Bronchus fibroblast of lung (primary cell): ENCODE data around the gene NAGA. TPM values are rescaled to one million over a fixed set of nuclear protein-coding genes. Genes with fewer than 3 reads are reported as not detected.

Experiments used
- total RNA-seq: library from RNA; depleted of rRNA; stranded (reverse); fragments of >200 nt; gene quantifications from 2 replicates; pipeline ENCODE4 v1.2.3, GENCODE V29; 2015

NAGA gene
- 39.2 and 40.7 TPM in 2 replicates for total RNA-seq

DNA sequence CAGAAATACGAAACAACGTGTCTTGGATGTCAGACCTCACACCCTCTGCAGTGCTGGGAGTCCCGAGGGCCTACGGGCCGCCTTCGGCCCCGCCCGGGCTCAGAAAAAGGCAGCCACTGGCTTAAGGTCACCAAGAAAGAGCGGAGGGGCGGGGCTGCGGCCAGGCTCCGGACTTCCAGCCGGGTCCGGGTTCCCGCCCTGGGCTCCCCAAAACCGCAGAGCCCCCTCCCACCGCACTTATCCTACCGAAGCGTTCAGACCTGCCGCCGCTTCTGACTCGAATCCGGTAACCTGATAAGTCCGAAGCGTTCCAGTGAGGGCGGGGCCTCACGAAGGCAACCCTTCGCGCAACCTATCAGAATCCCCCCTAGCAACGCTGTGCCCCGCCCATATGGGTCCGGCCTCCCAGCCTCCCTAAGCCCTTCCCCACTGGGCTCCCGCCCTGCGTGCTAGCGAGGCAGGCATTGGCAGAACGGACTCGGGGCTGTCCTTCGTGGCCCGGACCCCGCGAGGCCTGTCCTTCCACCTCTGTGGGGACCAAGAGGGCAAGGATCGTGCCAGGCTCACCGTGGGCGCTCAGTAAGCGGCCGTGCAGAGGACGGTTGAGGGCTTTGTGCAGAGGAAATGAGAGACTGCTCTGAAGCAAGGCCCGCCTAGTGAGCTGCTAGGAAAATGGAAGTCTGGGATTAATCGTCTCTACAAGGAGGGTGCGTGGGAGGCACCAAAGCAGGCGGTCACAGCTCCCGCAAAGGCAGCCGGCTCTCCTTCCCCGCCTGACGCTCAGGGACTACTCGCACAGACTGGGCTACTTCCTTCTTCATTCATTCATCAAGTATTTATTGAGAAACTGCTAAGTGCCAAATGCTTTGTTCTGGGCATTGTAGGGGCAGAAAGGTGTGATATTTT lies at the start of gene NAGA:
TSS of gene NAGA (minus strand) at position 296 of the 906 bp plus-strand sequence. CDS start 515 bp downstream, outside the sequence.

DNA sequence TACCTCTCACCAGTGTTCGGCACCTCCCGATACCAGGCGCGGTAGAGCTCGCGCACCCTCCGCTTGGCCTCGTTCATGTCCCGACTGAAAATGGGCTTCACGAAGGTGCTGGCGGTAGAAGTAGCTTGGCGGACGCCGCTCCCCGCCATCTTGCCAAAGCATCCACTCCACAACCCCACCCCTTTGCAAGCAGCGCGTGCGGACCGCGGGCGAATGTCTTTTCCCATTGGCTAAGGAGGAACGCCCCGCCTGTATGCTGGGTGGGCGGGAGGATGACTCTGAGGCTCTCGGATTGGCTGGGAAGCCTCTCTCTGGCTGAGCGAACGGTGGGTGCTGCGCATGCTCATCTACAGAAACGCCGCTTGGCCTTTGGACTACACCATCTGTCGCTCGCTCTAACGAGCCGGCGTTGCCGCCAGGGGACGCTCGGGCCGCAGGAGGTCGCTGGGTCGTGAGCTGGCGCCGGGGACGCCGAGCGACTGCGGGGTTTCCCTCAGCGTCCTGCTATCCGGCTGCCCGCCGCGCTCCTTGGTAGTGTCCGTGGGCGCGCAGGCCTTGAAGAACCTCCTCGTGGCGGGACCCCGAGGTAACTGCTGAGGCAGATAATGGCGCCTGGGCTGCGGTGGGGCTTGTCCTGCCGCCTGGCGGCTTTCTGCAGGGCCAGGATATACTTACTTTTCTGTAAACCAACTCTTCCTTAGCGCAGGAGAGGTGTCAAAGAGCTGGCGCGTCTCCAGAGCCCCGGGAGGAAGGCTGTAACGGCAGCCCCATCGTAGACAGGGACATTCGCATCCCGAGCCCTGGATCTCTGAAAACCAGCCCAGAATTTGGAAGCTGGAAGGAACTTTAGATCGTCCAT lies 20.2 kb upstream of the NAGA start, which contains the start of gene NDUFA6:
TSS of gene NDUFA6 (minus strand) at position 177 of the 859 bp plus-strand sequence. CDS start at position 149, 28 bp downstream.

DNA sequence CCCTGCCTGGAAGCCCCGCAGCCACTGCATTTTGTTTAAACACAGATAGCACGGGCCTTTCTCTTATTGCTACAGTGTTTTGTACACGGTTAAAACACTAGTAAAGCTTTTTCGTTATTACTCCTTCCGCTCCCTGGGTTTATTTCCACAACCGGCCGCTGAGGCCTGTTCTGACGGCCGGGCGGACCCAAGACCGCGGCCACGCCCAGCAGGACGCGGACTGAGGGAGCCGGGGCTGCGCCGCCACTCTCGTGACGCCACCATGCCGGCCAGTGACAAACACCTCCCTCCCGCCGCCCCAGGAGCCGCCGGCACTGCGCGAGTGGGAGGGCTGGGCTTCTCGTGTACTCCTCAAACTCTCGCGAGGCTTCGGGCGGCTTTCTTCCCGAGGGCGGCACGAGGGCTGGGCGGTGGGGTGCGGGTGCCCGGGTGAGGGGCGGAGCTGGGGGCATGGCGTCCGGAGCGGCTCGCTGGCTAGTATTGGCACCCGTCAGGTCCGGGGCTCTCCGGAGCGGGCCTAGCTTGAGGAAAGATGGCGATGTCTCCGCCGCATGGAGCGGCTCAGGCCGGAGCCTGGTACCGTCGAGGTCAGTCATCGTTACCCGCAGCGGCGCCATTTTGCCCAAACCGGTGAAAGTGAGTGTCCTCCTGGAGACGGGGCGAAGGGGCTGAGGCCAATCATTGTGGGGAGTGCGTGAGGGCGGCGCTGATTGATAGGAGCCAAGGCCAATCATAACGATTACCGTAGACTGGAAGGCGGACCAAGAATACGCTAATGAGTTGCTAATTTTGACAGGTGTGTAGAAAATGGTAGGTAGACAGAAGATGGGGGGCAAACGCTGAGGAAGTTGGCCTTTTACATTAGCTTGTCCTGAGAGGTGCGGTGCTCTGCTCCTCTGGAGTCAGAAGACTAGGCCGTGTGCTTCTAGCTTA lies 9.0 kb upstream of the NAGA start, which contains the start of gene SMDT1:
TSS of gene SMDT1 (plus strand) at position 382 of the 933 bp plus-strand sequence. CDS start at position 451, 69 bp downstream.

DNA sequence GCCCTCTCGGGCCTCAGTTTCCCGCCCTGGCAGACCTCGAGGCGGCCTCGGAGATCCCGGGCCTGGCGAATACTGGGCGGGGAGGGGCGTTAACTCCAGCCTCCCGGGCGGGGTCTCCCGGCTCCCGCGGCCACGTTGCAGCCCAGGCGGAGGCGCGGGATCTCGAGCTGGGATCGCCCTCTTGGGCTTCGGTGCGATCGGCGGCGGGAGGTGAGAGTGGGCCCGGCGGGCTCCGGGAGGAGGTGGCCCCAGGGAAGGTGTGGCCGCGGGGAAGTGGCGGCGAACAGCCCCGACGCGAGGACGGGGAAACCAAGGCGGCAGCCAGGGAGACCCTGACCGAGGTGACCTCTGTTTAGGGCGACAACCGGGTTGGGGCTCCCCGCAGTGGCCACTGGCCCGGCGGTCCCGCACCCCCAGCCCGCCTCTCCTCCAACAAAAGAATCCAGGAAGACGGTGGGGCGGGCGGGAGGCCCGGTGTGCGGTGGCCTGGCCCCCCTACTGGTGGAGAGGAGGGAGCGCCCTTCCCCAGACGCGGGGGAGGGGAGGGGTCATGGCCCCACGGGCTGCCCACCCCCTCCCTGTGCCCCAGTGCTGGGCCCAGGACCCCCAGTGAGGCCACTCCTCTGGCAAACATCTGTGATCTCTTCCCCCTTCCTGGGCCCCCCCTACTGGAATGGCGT lies 3.7 kb upstream of the NAGA start, which contains the start of gene PHETA2:
TSS of gene PHETA2 (plus strand) at position 117 of the 680 bp plus-strand sequence. CDS start 3,046 bp downstream, outside the sequence.

Other genes starting within 250 kb of the NAGA start
- gene SREBF2, start 237.7 kb downstream of the NAGA start, total RNA-seq, result 99.9 and 103 TPM in 2 replicates
- not detected in 2 replicates for gene SHISA8, start 155.7 kb downstream of the NAGA start, total RNA-seq
- gene TNFRSF13C, start 144.0 kb downstream of the NAGA start, total RNA-seq, result under 0.01 and 0.15 TPM in 2 replicates
- 42.2 and 49.5 TPM in 2 replicates for gene CENPM, start 123.7 kb downstream of the NAGA start, total RNA-seq
- under 0.01 and 0.15 TPM in 2 replicates for gene SEPTIN3, start 101.4 kb downstream of the NAGA start, total RNA-seq
- gene WBP2NL, start 72.0 kb downstream of the NAGA start, total RNA-seq, result not detected in 2 replicates
- gene PHETA2, start 3.4 kb upstream of the NAGA start, total RNA-seq, result 16.8 TPM in 2 replicates
- 2.7 and 4.2 TPM in 2 replicates for gene SMDT1, start 8.9 kb upstream of the NAGA start, total RNA-seq
- gene NDUFA6, start 20.0 kb upstream of the NAGA start, total RNA-seq, result 92.3 and 94.0 TPM in 2 replicates
- 0.15 and 0.17 TPM in 2 replicates for gene CYP2D6, start 60.0 kb upstream of the NAGA start, total RNA-seq
- gene TCF20, start 199.8 kb upstream of the NAGA start, total RNA-seq, result 22.4 and 23.2 TPM in 2 replicates